Measurements from ENCODE around the gene BTBD6.

Gene BTBD6

GRCh38 chr14:105248368-105249181, at the start of gene BTBD6:
Gene BTBD6 (plus strand): TSS chr14:105248533. CDS start chr14:105248712, 179 bp downstream.
- peak; percentile 70 for DNase-seq (ENCODE audit: low spot score)

DNA sequence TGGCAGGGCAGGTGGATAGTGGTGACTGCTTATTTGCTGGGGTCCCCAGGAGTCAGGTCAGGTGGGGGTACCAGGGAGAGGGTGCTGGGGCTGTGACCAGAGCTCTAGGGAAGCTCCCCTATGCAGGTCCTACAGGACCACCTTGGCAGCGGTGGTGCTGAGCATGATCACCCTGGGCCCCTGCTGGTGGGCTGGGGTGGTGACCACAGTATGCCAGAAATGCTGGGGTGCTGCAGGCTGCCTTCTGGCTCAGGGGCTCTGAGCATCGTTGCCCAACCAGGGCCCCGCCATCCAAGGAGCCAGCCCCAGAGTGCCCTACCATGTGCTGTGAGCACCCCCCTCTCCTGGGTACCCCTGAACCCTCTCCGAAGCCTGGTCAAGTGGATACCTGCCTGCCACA, 49.7 kb upstream of the BTBD6 start:
- DNase-seq (ENCODE audit: low spot score), result no peak

DNA sequence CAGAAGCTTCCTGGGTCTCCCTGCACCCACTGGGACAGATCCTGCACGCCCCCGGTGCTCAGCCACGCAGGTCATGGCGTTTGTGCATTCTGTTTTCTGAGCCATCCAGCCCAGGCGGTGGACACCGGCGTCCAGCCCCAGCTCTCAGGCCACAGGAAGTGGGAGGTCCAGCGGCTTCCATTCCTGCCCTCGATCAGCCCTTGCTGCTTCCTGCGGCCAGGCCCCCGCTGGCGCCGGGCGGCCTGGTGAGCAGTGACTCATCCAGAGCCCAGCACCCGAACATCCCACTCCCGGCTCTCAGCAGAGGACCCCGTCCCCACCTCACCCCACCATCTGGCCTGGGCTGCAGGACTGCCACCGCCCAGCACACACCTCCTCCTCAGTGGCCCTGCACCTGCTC, 49.2 kb upstream of the BTBD6 start:
- peak; percentile 45 for DNase-seq (ENCODE audit: low spot score)

DNA sequence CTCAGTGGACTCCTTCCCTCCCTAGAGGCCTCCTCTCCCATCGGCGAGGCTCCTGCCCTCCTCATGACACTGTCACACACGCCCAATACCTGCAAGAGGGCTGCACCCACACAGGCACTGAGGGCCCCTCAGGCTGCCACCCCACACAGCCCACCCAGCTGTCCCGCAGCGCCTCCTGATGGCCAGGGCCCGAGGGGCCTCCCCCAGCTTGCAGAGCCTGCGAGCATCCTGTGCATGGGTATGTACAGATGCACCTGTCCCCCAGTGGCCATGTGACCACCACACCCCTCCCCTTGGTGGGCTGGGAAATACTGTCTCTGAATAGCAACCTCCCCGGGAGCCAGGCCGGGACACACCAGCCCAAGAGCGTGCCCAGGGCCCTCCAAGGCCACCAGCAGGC, 48.3 kb upstream of the BTBD6 start:
- no peak for DNase-seq (ENCODE audit: low spot score)

- DNase-seq (ENCODE audit: low spot score), result no peak
These were observed 47.7 kb upstream of the BTBD6 start for GRCh38 chr14:105200641-105201040.

GRCh38 chr14:105201156-105201924, 47.0 kb upstream of the BTBD6 start:
- no peak for DNase-seq (ENCODE audit: low spot score)

DNA sequence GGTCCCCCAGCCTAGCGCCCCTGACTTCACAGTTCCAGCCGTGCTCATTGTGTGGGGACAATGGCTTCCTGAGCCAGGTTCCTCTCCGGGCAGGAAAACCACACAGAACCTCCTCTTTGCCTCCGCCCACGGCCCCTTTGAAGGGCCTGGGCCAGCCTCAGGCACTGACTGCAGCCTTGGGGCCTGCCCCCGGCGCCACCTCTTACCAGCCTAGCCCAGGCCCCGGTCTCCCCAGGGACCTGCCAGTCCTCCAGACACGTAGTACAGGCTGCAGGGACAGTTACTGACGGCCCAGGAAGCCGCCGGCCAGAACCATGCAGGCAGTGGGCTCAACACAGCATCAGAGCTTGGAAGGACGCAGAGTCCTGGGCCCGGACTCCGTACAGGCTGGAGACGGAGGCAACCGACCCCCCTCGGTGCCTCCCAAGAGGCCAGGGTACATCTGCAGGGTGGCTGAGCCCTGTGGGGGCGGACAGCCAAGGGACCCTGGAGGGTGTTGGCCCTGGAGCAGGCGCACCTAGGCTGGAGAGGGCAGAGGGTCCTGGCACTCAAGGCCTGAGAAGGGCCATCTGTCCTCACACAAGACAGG, 46.3 kb upstream of the BTBD6 start:
- no peak for DNase-seq (ENCODE audit: low spot score)

DNA sequence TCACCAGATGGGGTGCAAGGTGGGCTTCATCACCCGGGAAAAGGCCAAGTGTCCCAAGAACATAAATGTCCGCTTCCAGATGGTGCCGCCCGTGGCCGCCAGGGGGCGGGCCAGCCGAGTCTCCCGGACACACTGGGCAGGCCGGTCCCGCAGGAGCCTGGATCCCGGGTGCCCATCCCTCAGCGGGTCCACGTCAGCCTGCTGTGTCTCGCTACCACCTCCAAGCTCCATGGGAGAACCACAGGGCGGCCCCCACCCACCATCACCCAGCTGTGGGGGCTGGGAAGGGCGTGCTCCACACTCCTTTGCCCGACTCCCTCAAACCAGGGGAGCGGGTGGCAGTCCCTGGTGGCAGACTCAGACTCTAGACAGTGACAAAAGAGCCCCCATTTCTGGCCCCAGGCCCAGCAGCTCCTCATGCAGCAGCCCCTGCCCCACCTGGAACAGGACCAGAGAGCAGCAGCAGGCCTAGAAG, 45.2 kb upstream of the BTBD6 start:
- peak; percentile 56 for DNase-seq (ENCODE audit: low spot score)

GRCh38 chr14:105203701-105204100, 44.6 kb upstream of the BTBD6 start:
- DNase-seq (ENCODE audit: low spot score), result no peak

DNA sequence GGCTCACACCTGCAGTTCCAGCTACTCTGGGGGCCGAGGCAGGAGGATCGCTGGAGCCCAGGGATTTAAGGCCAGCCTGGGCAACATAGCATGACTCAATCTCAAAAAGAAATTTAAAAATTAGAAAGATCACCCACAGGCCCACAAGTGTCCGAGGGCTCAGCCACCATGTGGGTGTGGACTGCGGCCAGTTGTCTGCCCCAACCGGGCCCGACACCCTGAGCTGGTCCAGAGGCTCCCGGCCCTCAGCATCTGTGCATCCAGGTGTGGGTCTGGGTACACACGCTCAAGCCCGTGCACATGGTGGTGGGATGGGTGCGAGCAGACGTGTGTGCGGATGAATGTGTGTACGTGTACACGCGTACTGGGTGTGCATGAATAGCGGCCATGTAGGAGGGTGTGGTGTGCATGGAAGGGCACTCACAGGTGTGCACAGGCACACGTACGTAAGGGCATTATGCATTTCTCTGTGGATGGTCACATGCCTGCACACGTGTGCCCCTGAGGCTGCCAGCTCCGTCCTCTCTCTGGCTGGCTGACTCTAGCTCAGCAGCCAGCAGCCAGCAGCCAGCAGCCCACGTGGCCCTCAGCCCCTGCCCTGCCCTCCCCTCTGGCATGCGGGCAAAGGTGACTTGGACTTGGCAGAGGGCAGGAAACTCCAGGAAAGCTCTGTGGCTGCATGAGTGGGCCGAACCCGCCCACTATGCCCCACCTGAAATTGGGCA, 44.0 kb upstream of the BTBD6 start:
- no peak for DNase-seq (ENCODE audit: low spot score)

GRCh38 chr14:105204931-105205672, 43.2 kb upstream of the BTBD6 start:
- no peak for DNase-seq (ENCODE audit: low spot score)

GRCh38 chr14:105205673-105206208, 42.6 kb upstream of the BTBD6 start:
- no peak for DNase-seq (ENCODE audit: low spot score)

DNA sequence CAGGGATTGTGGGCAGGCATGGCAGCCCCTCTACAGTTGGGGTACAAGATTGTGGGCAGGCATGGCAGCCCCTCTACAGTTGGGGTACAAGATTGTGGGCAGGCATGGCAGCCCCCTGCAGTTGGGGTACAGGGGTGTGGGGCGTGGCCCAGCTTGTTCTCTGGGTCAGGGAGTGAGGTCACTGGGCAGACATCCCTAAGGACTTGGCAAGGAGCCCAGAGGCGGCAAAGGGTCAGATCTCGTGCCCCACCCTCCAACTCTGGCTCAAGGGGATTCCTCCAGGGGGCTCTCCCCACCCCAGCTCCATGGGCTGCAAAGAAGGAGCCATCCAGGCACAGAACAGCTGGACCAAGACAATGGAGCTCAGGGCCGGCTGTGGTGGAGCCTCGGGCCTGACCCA, 41.5 kb upstream of the BTBD6 start:
- no peak for DNase-seq (ENCODE audit: low spot score)

GRCh38 chr14:105207460-105207901, 40.9 kb upstream of the BTBD6 start:
- DNase-seq (ENCODE audit: low spot score), result no peak

DNA sequence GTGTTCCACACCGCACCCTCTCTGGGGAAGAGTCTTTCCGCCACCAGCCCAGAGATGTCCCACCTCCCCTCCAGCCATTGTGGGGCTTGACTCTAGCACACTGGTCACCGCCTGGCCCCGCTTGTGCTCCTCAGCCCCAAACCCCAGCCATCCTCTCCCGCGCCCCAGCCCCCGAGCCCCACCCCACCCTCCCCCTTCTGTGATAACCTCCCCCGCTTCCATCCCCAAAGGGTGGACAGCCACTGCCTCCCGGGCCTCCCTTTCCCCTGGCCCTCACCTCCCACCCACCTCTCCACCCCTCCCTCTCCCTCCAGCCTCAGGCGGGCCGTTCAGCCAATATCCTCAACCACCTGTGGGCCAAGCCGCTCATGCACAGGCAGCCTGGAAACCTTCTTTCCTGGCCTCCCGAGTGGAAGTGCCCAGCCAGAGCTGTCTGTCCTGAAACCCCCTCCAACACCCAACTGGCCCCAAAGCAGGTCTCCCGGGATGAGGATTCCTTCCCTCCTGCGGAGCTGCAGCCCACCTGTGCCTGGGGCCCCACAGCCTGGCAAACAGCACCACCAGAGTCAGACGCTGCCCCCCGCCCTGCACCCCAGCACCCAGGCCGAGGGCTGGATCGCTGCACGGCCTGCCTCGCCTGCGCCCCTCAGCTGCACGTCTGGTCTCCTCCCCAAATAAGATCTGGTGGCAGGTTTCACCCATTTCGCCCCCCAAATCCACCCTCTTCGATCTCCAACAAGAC, 40.2 kb upstream of the BTBD6 start:
- no peak for DNase-seq (ENCODE audit: low spot score)

GRCh38 chr14:105208738-105209075, 39.6 kb upstream of the BTBD6 start:
- no peak for DNase-seq (ENCODE audit: low spot score)

DNA sequence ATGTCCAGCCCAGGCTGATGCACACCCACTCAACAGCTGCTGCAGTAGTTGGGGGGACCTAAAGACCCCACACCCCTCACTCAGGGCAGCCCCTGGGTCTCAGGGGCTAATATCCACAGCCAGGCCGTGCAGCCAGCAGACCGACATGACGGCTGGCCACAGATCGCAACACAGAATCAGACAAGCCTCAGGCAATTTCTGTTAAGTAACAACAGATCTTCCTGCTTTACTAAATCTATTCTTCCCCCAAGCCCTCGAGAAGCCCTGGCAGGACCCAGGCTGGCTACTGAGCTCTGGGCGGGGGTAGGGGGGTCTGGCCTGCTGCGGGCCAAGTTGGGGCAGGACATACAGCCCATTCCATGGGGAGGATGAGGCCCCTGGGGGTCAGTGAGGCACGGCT, 39.2 kb upstream of the BTBD6 start:
- DNase-seq (ENCODE audit: low spot score), result no peak

DNA sequence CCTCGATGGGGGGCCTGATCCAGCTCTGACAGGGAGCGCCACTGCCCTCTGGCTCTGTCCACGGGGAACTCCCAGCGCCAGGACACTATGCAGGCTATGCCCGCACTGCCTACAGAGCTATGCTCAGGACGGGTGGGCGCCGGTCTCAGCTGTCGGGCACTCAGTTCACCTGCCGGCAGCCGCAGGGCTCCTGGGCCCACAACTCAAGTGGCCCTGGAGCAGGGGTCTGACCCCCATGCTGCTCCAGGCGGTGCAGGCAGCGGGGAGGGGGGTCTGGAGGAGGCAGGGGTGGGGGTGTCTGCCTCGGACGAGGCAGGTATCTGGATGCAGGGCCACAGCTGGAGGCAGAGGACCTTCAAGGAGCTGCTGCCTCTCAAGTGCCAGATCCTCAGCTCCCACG, 38.7 kb upstream of the BTBD6 start:
- DNase-seq (ENCODE audit: low spot score), result no peak

GRCh38 chr14:105210266-105211025, 37.9 kb upstream of the BTBD6 start:
- no peak for DNase-seq (ENCODE audit: low spot score)
